PFSK-1 (cell line): ENCODE measurements around the gene ZSCAN4.

Source experiments
- FOXP2 ChIP-seq: optimal IDR thresholded peaks from 2 replicates; pipeline ENCODE3; 2011; ENCODE audit warnings: borderline replicate concordance, control low read depth, inconsistent platforms; ENCODE audit not compliant: insufficient read depth; ENCODE audit errors: extremely low read length, extremely low read depth
- POLR2AphosphoS5 ChIP-seq: IDR thresholded peaks from 2 replicates; pipeline ENCODE4 v1.6.1; 2012; ENCODE audit warnings: low read depth, mild to moderate bottlenecking, control low read depth, low read length, moderate library complexity
- REST ChIP-seq, 2 experiments: IDR thresholded peaks; 2 replicates each; pipeline versions ENCODE4 v1.6.1 to v1.8.0; 2011 to 2012; ENCODE audit warnings: low read depth in 2 of 2, low read length in 2 of 2, control low read depth in 1 of 2, inconsistent platforms in 1 of 2, mild to moderate bottlenecking in 1 of 2, moderate library complexity in 1 of 2; ENCODE audit not compliant: insufficient read depth in 1 of 2
- SIN3A ChIP-seq: IDR thresholded peaks from 2 replicates; pipeline ENCODE4 v1.6.1; 2012; ENCODE audit warnings: mild to moderate bottlenecking, low read length, moderate library complexity, borderline replicate concordance; ENCODE audit not compliant: insufficient read depth
- TAF1 ChIP-seq: IDR thresholded peaks from 2 replicates; pipeline ENCODE4 v1.6.1; 2012; ENCODE audit warnings: low read length, control low read depth, borderline replicate concordance; ENCODE audit not compliant: insufficient read depth

- TF ChIP-seq POLR2AphosphoS5 (no peak), TAF1 (no peak), REST (IDR thresholded peaks at IDR 0.05; ENCODE audit: insufficient read depth in 1 of 2, low read depth in 2 of 2, low read length in 2 of 2) (peak; percentile 35 to 89; a peak in 3 of 4 replicates), SIN3A (no peak), FOXP2 (no peak)
Observed at GRCh38 chr19:57667228-57667627, 1.5 kb upstream of the ZSCAN4 start.
